Measurements from ENCODE around the gene ATP1B4. TPM values are rescaled to one million over a fixed set of nuclear protein-coding genes. Genes with fewer than 3 reads are reported as not detected.

ATP1B4 gene
- polyA plus RNA-seq, 1 donor (not counting 4 experiments of a cell fraction or from before 2014, with no cell fraction given) = not detected

DNA sequence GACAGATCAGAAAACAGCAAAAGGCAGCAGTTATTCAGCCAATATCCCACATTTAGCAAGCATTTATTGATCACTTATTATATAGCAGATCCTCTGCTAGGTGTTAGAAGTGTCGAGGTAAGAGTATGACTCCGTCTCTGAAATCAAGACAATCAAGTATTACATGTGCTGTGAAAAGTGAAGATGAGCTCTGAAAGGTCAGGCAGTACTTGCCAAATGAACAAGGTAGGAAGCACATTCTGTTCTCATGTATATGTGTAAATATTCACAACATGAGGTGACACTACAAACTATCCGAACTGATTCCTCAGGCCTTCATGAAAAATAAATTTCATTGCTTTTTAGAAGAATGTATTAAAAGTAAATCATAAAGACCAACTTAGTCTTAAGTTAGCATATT is 15.3 kb downstream of the ATP1B4 start:
- no peak overlapping the region for H3K4me2 ChIP-seq (ENCODE audit: control insufficient read depth, extremely low read depth, insufficient read depth, low read depth, low read length)
- dilution Hi-C loops (cut with MboI; ENCODE audit: extremely low pct_ligation_motif_present, low sequenced_read_pairs) = no loop called here

GRCh38 chrX:120377715-120378114 is 15.8 kb downstream of the ATP1B4 start:
- Histone ChIP-seq H4K20me1 (ENCODE audit: control insufficient read depth, extremely low read depth, insufficient read depth, low read length) (no peaks in the 10 kb centered on the region), H3K9me3 (ENCODE audit: control insufficient read depth, low read depth, low read length) (no peaks in the 10 kb centered on the region), H3K4me3 (ENCODE audit: control insufficient read depth in 2 of 3, extremely low read depth in 1 of 3, insufficient read depth in 2 of 3, low read depth in 1 of 3, low read length in 3 of 3) (no peak overlapping the region), H3K4me2 (ENCODE audit: control insufficient read depth, extremely low read depth, insufficient read depth, low read depth, low read length) (no peak overlapping the region), H3K27me3 (ENCODE audit: control insufficient read depth, extremely low read depth, insufficient read depth, low read length) (no peaks in the 10 kb centered on the region), H3K4me1 (ENCODE audit: control insufficient read depth, extremely low read depth, insufficient read depth, low read length) (no peaks in the 10 kb centered on the region), H3K27ac (ENCODE audit: control insufficient read depth, insufficient read depth, low read length) (no peak overlapping the region), H3K9me1 (ENCODE audit: control insufficient read depth, extremely low read depth, insufficient read depth, low read length) (no peaks in the 10 kb centered on the region), H3K9ac (ENCODE audit: control insufficient read depth, extremely low read depth, insufficient read depth, low read length) (no peak overlapping the region), H2AFZ (ENCODE audit: control insufficient read depth, low read length) (no peak overlapping the region), H3K79me2 (ENCODE audit: control insufficient read depth, insufficient read depth, low read length) (no peaks in the 10 kb centered on the region), H3K36me3 (ENCODE audit: control insufficient read depth in 2 of 2, extremely low read depth in 1 of 2, insufficient read depth in 2 of 2, low read length in 2 of 2) (no peaks in the 10 kb centered on the region)
- DNase-seq (ENCODE audit: low read depth, low spot score) (no peak), FAIRE-seq (no peak)
- no peak for TF ChIP-seq EZH2 (IDR thresholded peaks at IDR 0.05; ENCODE audit: low read length)
- TF ChIP-seq, protein P1, sequence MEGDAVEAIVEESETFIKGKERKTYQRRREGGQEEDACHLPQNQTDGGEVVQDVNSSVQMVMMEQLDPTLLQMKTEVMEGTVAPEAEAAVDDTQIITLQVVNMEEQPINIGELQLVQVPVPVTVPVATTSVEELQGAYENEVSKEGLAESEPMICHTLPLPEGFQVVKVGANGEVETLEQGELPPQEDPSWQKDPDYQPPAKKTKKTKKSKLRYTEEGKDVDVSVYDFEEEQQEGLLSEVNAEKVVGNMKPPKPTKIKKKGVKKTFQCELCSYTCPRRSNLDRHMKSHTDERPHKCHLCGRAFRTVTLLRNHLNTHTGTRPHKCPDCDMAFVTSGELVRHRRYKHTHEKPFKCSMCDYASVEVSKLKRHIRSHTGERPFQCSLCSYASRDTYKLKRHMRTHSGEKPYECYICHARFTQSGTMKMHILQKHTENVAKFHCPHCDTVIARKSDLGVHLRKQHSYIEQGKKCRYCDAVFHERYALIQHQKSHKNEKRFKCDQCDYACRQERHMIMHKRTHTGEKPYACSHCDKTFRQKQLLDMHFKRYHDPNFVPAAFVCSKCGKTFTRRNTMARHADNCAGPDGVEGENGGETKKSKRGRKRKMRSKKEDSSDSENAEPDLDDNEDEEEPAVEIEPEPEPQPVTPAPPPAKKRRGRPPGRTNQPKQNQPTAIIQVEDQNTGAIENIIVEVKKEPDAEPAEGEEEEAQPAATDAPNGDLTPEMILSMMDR (optimal IDR thresholded peaks at IDR 0.05 in 1 of 3, IDR thresholded peaks at IDR 0.05 in 1 of 3, conservative IDR thresholded peaks at IDR 0.05 in 1 of 3; ENCODE audit: extremely low read depth in 1 of 3, insufficient read depth in 2 of 3, low read length in 3 of 3) = no peak
- dilution Hi-C loops (cut with MboI; ENCODE audit: extremely low pct_ligation_motif_present, low sequenced_read_pairs) = no loop called here

More for the DNA sequence above, 15.3 kb downstream of the ATP1B4 start:
- Histone ChIP-seq H3K27ac (ENCODE audit: control insufficient read depth, insufficient read depth, low read length) (no peak overlapping the region), H2AFZ (ENCODE audit: control insufficient read depth, low read length) (no peak overlapping the region), H4K20me1 (ENCODE audit: control insufficient read depth, extremely low read depth, insufficient read depth, low read length) (no peaks in the 10 kb centered on the region), H3K9me3 (ENCODE audit: control insufficient read depth, low read depth, low read length) (no peaks in the 10 kb centered on the region), H3K4me1 (ENCODE audit: control insufficient read depth, extremely low read depth, insufficient read depth, low read length) (no peaks in the 10 kb centered on the region), H3K36me3 (ENCODE audit: control insufficient read depth in 2 of 2, extremely low read depth in 1 of 2, insufficient read depth in 2 of 2, low read length in 2 of 2) (no peaks in the 10 kb centered on the region), H3K9ac (ENCODE audit: control insufficient read depth, extremely low read depth, insufficient read depth, low read length) (no peak overlapping the region), H3K79me2 (ENCODE audit: control insufficient read depth, insufficient read depth, low read length) (no peaks in the 10 kb centered on the region), H3K9me1 (ENCODE audit: control insufficient read depth, extremely low read depth, insufficient read depth, low read length) (no peaks in the 10 kb centered on the region), H3K27me3 (ENCODE audit: control insufficient read depth, extremely low read depth, insufficient read depth, low read length) (no peaks in the 10 kb centered on the region), H3K4me3 (ENCODE audit: control insufficient read depth in 2 of 3, extremely low read depth in 1 of 3, insufficient read depth in 2 of 3, low read depth in 1 of 3, low read length in 3 of 3) (no peak overlapping the region)
- DNase-seq (ENCODE audit: low read depth, low spot score) = no peak
- no peak for TF ChIP-seq EZH2 (IDR thresholded peaks at IDR 0.05; ENCODE audit: low read length)
- TF ChIP-seq, protein P1 (optimal IDR thresholded peaks at IDR 0.05 in 1 of 3, IDR thresholded peaks at IDR 0.05 in 1 of 3, conservative IDR thresholded peaks at IDR 0.05 in 1 of 3; ENCODE audit: extremely low read depth in 1 of 3, insufficient read depth in 2 of 3, low read length in 3 of 3) = no peak
- FAIRE-seq = no peak

Data from keratinocyte (primary cell).